Measurements from ENCODE around the gene CEP350.

DNA sequence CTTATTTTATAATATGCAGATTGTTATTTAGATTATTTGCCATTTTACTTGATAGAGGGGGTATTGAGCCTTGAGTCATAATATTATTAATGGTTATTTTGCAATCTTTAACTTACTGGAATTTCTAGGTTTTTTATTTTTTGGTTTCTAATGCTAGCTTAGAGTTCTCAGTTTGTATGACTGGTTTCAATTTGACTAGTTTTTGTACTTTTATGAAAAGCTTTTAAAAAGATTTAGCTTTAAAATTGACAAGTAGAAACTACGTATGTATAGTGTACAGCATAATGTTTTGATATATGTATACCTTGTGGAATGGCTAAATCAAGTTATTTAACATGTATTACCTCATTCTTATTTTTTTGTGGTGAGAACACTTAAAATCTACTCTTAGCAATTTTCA is 41.5 kb downstream of the CEP350 start:
- TF ChIP-seq, protein P1, sequence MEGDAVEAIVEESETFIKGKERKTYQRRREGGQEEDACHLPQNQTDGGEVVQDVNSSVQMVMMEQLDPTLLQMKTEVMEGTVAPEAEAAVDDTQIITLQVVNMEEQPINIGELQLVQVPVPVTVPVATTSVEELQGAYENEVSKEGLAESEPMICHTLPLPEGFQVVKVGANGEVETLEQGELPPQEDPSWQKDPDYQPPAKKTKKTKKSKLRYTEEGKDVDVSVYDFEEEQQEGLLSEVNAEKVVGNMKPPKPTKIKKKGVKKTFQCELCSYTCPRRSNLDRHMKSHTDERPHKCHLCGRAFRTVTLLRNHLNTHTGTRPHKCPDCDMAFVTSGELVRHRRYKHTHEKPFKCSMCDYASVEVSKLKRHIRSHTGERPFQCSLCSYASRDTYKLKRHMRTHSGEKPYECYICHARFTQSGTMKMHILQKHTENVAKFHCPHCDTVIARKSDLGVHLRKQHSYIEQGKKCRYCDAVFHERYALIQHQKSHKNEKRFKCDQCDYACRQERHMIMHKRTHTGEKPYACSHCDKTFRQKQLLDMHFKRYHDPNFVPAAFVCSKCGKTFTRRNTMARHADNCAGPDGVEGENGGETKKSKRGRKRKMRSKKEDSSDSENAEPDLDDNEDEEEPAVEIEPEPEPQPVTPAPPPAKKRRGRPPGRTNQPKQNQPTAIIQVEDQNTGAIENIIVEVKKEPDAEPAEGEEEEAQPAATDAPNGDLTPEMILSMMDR (IDR thresholded peaks at IDR 0.05): no peak
- TF ChIP-seq POLR2A (IDR thresholded peaks at IDR 0.05) (no peak), POLR2AphosphoS5 (IDR thresholded peaks at IDR 0.05) (no peak)
